ENCODE measurements around the gene ADGRD1. TPM values are rescaled to one million over a fixed set of nuclear protein-coding genes. Genes with fewer than 3 reads are reported as not detected.

ADGRD1 gene
- total RNA-seq, 1 donor from 2014 or later, result 4.0 TPM

- TF ChIP-seq CTCF (IDR thresholded peaks at IDR 0.05; ENCODE audit: unreplicated experiment), result no peak
- peaks cover 3% of the 10 kb centered on the region for H3K27me3 Mint-ChIP-seq
- no peak overlapping the region for H3K4me3 Mint-ChIP-seq (ENCODE audit: low read depth)
- DNase-seq (ENCODE audit: low spot score, unreplicated experiment), result no peak
- H3K27ac Mint-ChIP-seq, result no peak overlapping the region
- H3K36me3 Mint-ChIP-seq (ENCODE audit: insufficient read depth), result no peaks in the 10 kb centered on the region
- H3K9me3 Mint-ChIP-seq (ENCODE audit: low read depth), result no peaks in the 10 kb centered on the region
- H3K4me1 Mint-ChIP-seq (ENCODE audit: low read depth), result peaks cover 18% of the 10 kb centered on the region
Observed at GRCh38 chr12:130973906-130974305, 20.2 kb downstream of the ADGRD1 start.

DNA sequence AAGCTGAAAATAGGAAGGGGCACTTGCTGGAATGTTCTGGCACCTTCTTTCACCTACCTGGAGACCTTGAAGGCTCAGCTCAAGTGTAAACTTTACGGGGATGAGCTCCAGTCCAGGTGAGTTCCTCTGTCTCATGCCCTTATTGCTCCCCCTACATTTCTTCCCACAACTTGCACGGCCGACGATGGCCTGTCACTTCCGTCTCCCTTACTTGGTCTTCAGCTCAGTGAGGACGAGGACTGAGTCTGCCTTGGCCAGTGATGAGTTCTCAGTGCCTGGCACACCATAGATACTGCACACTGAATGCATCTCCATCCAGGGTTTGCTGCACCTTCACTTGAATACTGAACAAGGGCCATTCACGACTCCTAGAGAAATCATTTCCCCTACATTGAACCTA lies 21.4 kb downstream of the ADGRD1 start:
- no peaks in the 10 kb centered on the region for H3K36me3 Mint-ChIP-seq (ENCODE audit: insufficient read depth)

GRCh38 chr12:130976171-130976720 lies 22.5 kb downstream of the ADGRD1 start:
- no peak for DNase-seq (ENCODE audit: low spot score, unreplicated experiment)
- no peaks in the 10 kb centered on the region for H3K36me3 Mint-ChIP-seq (ENCODE audit: insufficient read depth)
- H3K27me3 Mint-ChIP-seq, result peaks cover 7% of the 10 kb centered on the region

More for the DNA sequence above, 21.4 kb downstream of the ADGRD1 start:
- H3K4me3 Mint-ChIP-seq (ENCODE audit: low read depth), result no peak overlapping the region
- no peaks in the 10 kb centered on the region for H3K9me3 Mint-ChIP-seq (ENCODE audit: low read depth)
- H3K27me3 Mint-ChIP-seq, result peaks cover 3% of the 10 kb centered on the region
- no peak for DNase-seq (ENCODE audit: low spot score, unreplicated experiment)
- TF ChIP-seq CTCF (IDR thresholded peaks at IDR 0.05; ENCODE audit: unreplicated experiment), result no peak
- peaks cover 18% of the 10 kb centered on the region for H3K4me1 Mint-ChIP-seq (ENCODE audit: low read depth)
- no peak overlapping the region for H3K27ac Mint-ChIP-seq

GRCh38 chr12:130977046-130977742 lies 23.5 kb downstream of the ADGRD1 start:
- H3K4me1 Mint-ChIP-seq (ENCODE audit: low read depth), result peaks cover 5% of the 10 kb centered on the region
- H3K9me3 Mint-ChIP-seq (ENCODE audit: low read depth), result no peaks in the 10 kb centered on the region
- no peak overlapping the region for H3K4me3 Mint-ChIP-seq (ENCODE audit: low read depth)
- peaks cover 8% of the 10 kb centered on the region for H3K27me3 Mint-ChIP-seq
- H3K27ac Mint-ChIP-seq, result no peak overlapping the region
- no peak for TF ChIP-seq CTCF (IDR thresholded peaks at IDR 0.05; ENCODE audit: unreplicated experiment)
- no peaks in the 10 kb centered on the region for H3K36me3 Mint-ChIP-seq (ENCODE audit: insufficient read depth)
- no peak for DNase-seq (ENCODE audit: low spot score, unreplicated experiment)

More at GRCh38 chr12:130976171-130976720, 22.5 kb downstream of the ADGRD1 start:
- no peak overlapping the region for H3K4me3 Mint-ChIP-seq (ENCODE audit: low read depth)
- peaks cover 13% of the 10 kb centered on the region for H3K4me1 Mint-ChIP-seq (ENCODE audit: low read depth)
- no peaks in the 10 kb centered on the region for H3K9me3 Mint-ChIP-seq (ENCODE audit: low read depth)
- TF ChIP-seq CTCF (IDR thresholded peaks at IDR 0.05; ENCODE audit: unreplicated experiment), result no peak
- H3K27ac Mint-ChIP-seq, result no peak overlapping the region

DNA sequence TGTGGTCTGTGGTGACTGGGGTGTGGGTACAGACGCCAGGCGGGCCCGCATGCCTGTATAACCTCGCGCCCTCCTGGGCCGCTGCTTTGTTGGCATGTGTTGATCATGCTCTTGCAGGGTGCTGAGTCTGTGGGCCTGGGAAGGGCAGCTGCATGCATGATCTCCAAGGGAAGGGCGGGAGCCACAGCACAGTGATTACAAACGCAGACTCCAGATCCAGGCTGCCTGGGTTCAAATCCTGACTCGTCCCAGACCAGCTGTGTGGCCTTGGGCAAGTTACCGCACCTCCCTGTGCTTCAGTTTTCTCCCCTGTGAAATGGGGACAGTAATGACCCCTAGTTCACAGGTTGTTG lies 24.0 kb downstream of the ADGRD1 start:
- Mint-ChIP-seq H3K4me1 (ENCODE audit: low read depth) (peaks cover 6% of the 10 kb centered on the region), H3K36me3 (ENCODE audit: insufficient read depth) (no peaks in the 10 kb centered on the region), H3K4me3 (ENCODE audit: low read depth) (no peak overlapping the region), H3K27ac (no peak overlapping the region), H3K27me3 (peaks cover 11% of the 10 kb centered on the region), H3K9me3 (ENCODE audit: low read depth) (no peaks in the 10 kb centered on the region)
- no peak for DNase-seq (ENCODE audit: low spot score, unreplicated experiment)
- TF ChIP-seq CTCF (IDR thresholded peaks at IDR 0.05; ENCODE audit: unreplicated experiment), result no peak
